Hepatocyte (in vitro differentiated cells): ENCODE results near the gene CELF5. TPM values are rescaled to one million over a fixed set of nuclear protein-coding genes. Genes with fewer than 3 reads are reported as not detected.

ENCODE experiments used
- DNase-seq: peaks from one replicate; pipeline ENCODE4 v3.0.0-alpha.2; 2016; ENCODE audit warnings: low spot score
- H2AFZ ChIP-seq: fragments of 200-600 bp; sonication (generic); 2 replicates; pipeline ENCODE4 v1.6.0; 2016; ENCODE audit warnings: antibody characterized with exemption, mild to moderate bottlenecking
- H3K27ac ChIP-seq: fragments of 200-600 bp; sonication (generic); 2 replicates; pipeline ENCODE4 v1.5.1; 2016; ENCODE audit warnings: mild to moderate bottlenecking
- H3K27me3 ChIP-seq: fragments of 200-600 bp; sonication (generic); 2 replicates; pipeline ENCODE4 v1.6.1; 2016
- H3K36me3 ChIP-seq: fragments of 200-600 bp; sonication (generic); replicated peaks from 2 replicates; pipeline ENCODE4 v1.5.1; 2016; ENCODE audit warnings: low read depth; ENCODE audit not compliant: insufficient read depth
- H3K4me1 ChIP-seq: fragments of 200-600 bp; sonication (generic); 2 replicates; pipeline ENCODE4 v1.5.1; 2016; ENCODE audit warnings: mild to moderate bottlenecking, moderate library complexity; ENCODE audit not compliant: insufficient read depth
- H3K4me2 ChIP-seq: fragments of 200-600 bp; sonication (generic); 2 replicates; pipeline ENCODE4 v1.6.0; 2016
- H3K4me3 ChIP-seq: fragments of 200-600 bp; sonication (generic); 2 replicates; pipeline ENCODE4 v1.5.1; 2016; ENCODE audit warnings: mild to moderate bottlenecking
- H3K79me2 ChIP-seq: fragments of 200-600 bp; sonication (generic); 2 replicates; pipeline ENCODE4 v1.6.0; 2017; ENCODE audit warnings: mild to moderate bottlenecking
- H3K9me2 ChIP-seq: fragments of 200-600 bp; sonication (generic); replicated peaks from 2 replicates; pipeline ENCODE4 v1.6.0; 2017; ENCODE audit warnings: mild to moderate bottlenecking; ENCODE audit not compliant: insufficient read depth
- H3K9me3 ChIP-seq: fragments of 200-600 bp; sonication (generic); 2 replicates; pipeline ENCODE4 v1.5.1; 2016; ENCODE audit warnings: low read depth, mild to moderate bottlenecking
- H4K20me1 ChIP-seq: fragments of 200-600 bp; sonication (generic); 2 replicates; pipeline ENCODE4 v1.6.0; 2016; ENCODE audit warnings: mild to moderate bottlenecking; ENCODE audit not compliant: insufficient read depth, poor library complexity, severe bottlenecking
- CTCF ChIP-seq: fragments of 200-600 bp; sonication (generic); IDR thresholded peaks from 2 replicates; pipeline ENCODE4 v1.5.1; 2016; ENCODE audit warnings: antibody characterized with exemption, mild to moderate bottlenecking; ENCODE audit not compliant: poor library complexity
- EZH2 ChIP-seq: fragments of 200-600 bp; sonication (generic); IDR thresholded peaks from 2 replicates; pipeline ENCODE4 v1.6.1; 2016; ENCODE audit warnings: antibody characterized with exemption, mild to moderate bottlenecking, borderline replicate concordance
- EZH2phosphoT487 ChIP-seq: fragments of 200-600 bp; sonication (generic); IDR thresholded peaks from one replicate; pipeline ENCODE4 v1.6.1; 2018; ENCODE audit warnings: antibody characterized with exemption, mild to moderate bottlenecking, low read depth, moderate library complexity; ENCODE audit not compliant: unreplicated experiment, severe bottlenecking
- WGBS: methylation state at CpG from one replicate; pipeline ENCODE4 v1.1.6; 2016; ENCODE audit warnings: low lambda C conversion rate; ENCODE audit errors: missing lambda C conversion rate; 5-methylcytosine and 5-hydroxymethylcytosine counted together
- polyA plus RNA-seq: library from polyadenylated mRNA; unstranded; fragments of >200 nt; fragmentation: Nextera tagmentation; extraction: Ambion mirVana; gene quantifications from 2 replicates; pipeline ENCODE4 v1.2.1, GENCODE V29; 2016
- total RNA-seq: library from RNA; depleted of rRNA; stranded (reverse); fragments of >200 nt; gene quantifications from 2 replicates; pipeline ENCODE4 v1.2.3, GENCODE V29; 2014

Gene CELF5
- total and polyA plus RNA-seq, 2 experiments from 2014 or later: 0.03 to 0.17 TPM

GRCh38 chr19:3203805-3204645 is 20.4 kb upstream of the CELF5 start:
- Histone ChIP-seq H3K79me2 (no peaks in the 10 kb centered on the region), H3K4me1 (no peaks in the 10 kb centered on the region), H2AFZ (no peak overlapping the region), H3K4me3 (no peak overlapping the region), H3K36me3 (no peaks in the 10 kb centered on the region), H4K20me1 (no peaks in the 10 kb centered on the region), H3K9me3 (no peaks in the 10 kb centered on the region), H3K9me2 (no peaks in the 10 kb centered on the region), H3K27me3 (no peaks in the 10 kb centered on the region), H3K27ac (no peak overlapping the region), H3K4me2 (no peak overlapping the region)
- no peak for DNase-seq
- TF ChIP-seq CTCF: no peak
- no peak for TF ChIP-seq EZH2
- TF ChIP-seq EZH2phosphoT487: no peak
- WGBS: 96% methylated on average over 36 of the region's 43 CpGs

- no peak overlapping the region for H3K4me2 ChIP-seq
- WGBS: 95% methylated on average over 32 of the region's 35 CpGs
- H3K36me3 ChIP-seq: no peaks in the 10 kb centered on the region
- no peaks in the 10 kb centered on the region for H3K27me3 ChIP-seq
- no peak for TF ChIP-seq EZH2
- no peak for TF ChIP-seq CTCF
- no peak for TF ChIP-seq EZH2phosphoT487
- no peaks in the 10 kb centered on the region for H3K79me2 ChIP-seq
- no peaks in the 10 kb centered on the region for H3K4me1 ChIP-seq
- no peaks in the 10 kb centered on the region for H4K20me1 ChIP-seq
- no peak overlapping the region for H3K27ac ChIP-seq
- H3K9me2 ChIP-seq: no peaks in the 10 kb centered on the region
- no peaks in the 10 kb centered on the region for H3K9me3 ChIP-seq
- no peak overlapping the region for H3K4me3 ChIP-seq
- H2AFZ ChIP-seq: no peak overlapping the region
- no peak for DNase-seq
Measured at GRCh38 chr19:3204646-3205275, 19.7 kb upstream of the CELF5 start.

- no peaks in the 10 kb centered on the region for H4K20me1 ChIP-seq
- H3K4me3 ChIP-seq: no peak overlapping the region
- H3K9me3 ChIP-seq: no peaks in the 10 kb centered on the region
- DNase-seq: no peak
- no peak for TF ChIP-seq EZH2phosphoT487
- TF ChIP-seq CTCF: no peak
- TF ChIP-seq EZH2: no peak
- 99% methylated on average over 21 of the region's 28 CpGs for WGBS
- no peaks in the 10 kb centered on the region for H3K4me1 ChIP-seq
- H3K36me3 ChIP-seq: no peaks in the 10 kb centered on the region
- no peak overlapping the region for H3K4me2 ChIP-seq
- no peaks in the 10 kb centered on the region for H3K9me2 ChIP-seq
- no peak overlapping the region for H3K27ac ChIP-seq
- no peaks in the 10 kb centered on the region for H3K79me2 ChIP-seq
- H2AFZ ChIP-seq: no peak overlapping the region
- no peaks in the 10 kb centered on the region for H3K27me3 ChIP-seq
Measured at GRCh38 chr19:3206216-3206953, 18.1 kb upstream of the CELF5 start.
